Psoas muscle (tissue), 8 donors: Measurements from ENCODE around the gene DCAF5. TPM values are rescaled to one million over a fixed set of nuclear protein-coding genes. Genes with fewer than 3 reads are reported as not detected.

Experiments used
- ATAC-seq, 4 donors: fragments of 200-7000 bp; cut with Tn5 transposase; one replicate each; pipeline ENCODE4 v1.9.1; 2020; ENCODE audit warnings: moderate library complexity in 3 of 4, mild to moderate bottlenecking in 2 of 4
- DNase-seq, 2 donors: peaks; one replicate each; pipeline ENCODE4 v3.0.0-alpha.2; 2020
- H3K27ac ChIP-seq: fragments of 200-600 bp; one replicate; pipeline ENCODE4 v1.8.0; 2022
- H3K27me3 ChIP-seq, 3 donors: fragments of 200-600 bp in 1 of 3; one replicate each; pipeline versions ENCODE4 v1.6.1 to v1.8.0; 2013 to 2022; ENCODE audit warnings: low read length in 2 of 3, mild to moderate bottlenecking in 2 of 3, moderate library complexity in 1 of 3; ENCODE audit not compliant: insufficient read depth in 3 of 3
- H3K36me3 ChIP-seq, 2 donors: fragments of 200-600 bp in 1 of 2; one replicate each; pipeline versions ENCODE4 v1.6.1 to v1.8.0; 2013 to 2022; ENCODE audit warnings: low read depth in 1 of 2, mild to moderate bottlenecking in 1 of 2, moderate library complexity in 1 of 2; ENCODE audit not compliant: insufficient read depth in 1 of 2
- H3K4me1 ChIP-seq: fragments of 200-600 bp; one replicate; pipeline ENCODE4 v1.8.0; 2022
- H3K4me3 ChIP-seq: fragments of 200-600 bp; one replicate; pipeline ENCODE4 v1.8.0; 2022; ENCODE audit warnings: mild to moderate bottlenecking
- H3K9me3 ChIP-seq: fragments of 200-600 bp; one replicate; pipeline ENCODE4 v1.8.0; 2022
- CTCF ChIP-seq: fragments of 200-600 bp; IDR thresholded peaks from one replicate; pipeline ENCODE4 v1.8.0; 2022; ENCODE audit warnings: antibody characterized with exemption
- WGBS, 3 donors: extraction: QIAGEN DNeasy Blood & Tissue Kit; methylation state at CpG; one replicate each; pipeline versions ENCODE4 v1.1.6 to v1.1.7; 2013; 5-methylcytosine and 5-hydroxymethylcytosine counted together
- intact Hi-C, 2 donors: fragments of 100-400 bp; cut with DNase I; formaldehyde crosslinking; loops; one replicate each; pipeline versions ENCODE4 v1.11.0 to v1.14.2; 2022
- polyA plus RNA-seq, 3 donors: library from polyadenylated mRNA; stranded (reverse); fragments of 200-250 nt; gene quantifications; one replicate each; pipeline ENCODE4 v1.2.3, GENCODE V29; 2013
- total RNA-seq, 4 donors: library from RNA; stranded (reverse); fragmentation: NEBNext Ultra II Directional in 2 of 4; extraction: Animal tissue kit (Norgen Biotek cat#: 25700) in 2 of 4; gene quantifications; one replicate each; pipeline versions ENCODE4 v1.2.1 to v1.2.4, GENCODE V29; 2021 to 2023
- donor health status: healthy with polysubstance abuse.
- donor health status: DM: no; HTN: no; CAD: no; lungs with moderate emphysema.
- donor health status: Bipolar disorder and iron deficiency.
- donor health status: healthy.
- donor health status: DM: yes; HTN: yes; CAD: no.
- donor health status: DM: no; HTN: no; CAD: no.
- donor health status: DM: no; HTN: no; CAD: no.
- donor health status: DM: yes; HTN: yes; CAD: no.

The DCAF5 gene
- total and polyA plus RNA-seq, 7 donors: 9.1 to 86.3 (median 74.7) TPM

GRCh38 chr14:69087061-69087461 lies 65.9 kb downstream of the DCAF5 start:
- Histone ChIP-seq H3K27ac (peak overlapping the region; percentile 68), H3K27me3 (no peaks in the 10 kb centered on the region), H3K4me3 (no peak overlapping the region), H3K4me1 (peaks cover 20% of the 10 kb centered on the region), H3K9me3 (no peaks in the 10 kb centered on the region), H3K36me3 (peaks cover 3 to 55% of the 10 kb centered on the region in 2 donors)
- intact Hi-C loops: no loop called here
- no peak for TF ChIP-seq CTCF
- no peak for DNase-seq
- 51 to 75% (median 56%) methylated on average over 3 of the region's 3 CpGs for WGBS, 3 donors
- ATAC-seq: peak; percentile 58 to 76 (median 70)

DNA sequence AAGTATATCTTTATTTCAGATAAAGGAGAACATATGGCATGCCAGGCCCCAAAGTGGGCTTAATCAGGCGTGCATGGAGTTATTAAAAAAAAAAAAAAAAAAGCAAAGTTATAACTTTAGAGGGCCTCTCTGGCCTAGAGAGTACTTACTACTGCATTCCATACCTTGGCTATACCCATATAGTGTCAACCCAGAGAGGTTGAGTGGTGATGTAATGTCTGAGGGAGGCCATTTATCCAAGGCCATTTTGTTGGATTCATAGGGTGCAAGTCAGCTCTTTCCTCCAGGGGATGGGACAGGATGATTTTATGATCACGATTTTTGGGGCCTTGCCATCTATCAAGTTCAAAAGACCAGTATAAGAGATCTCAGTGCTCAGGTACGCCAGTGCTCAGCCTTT lies 66.4 kb downstream of the DCAF5 start:
- Histone ChIP-seq H3K9me3 (no peaks in the 10 kb centered on the region), H3K27me3 (no peaks in the 10 kb centered on the region), H3K27ac (peak overlapping the region; percentile 68), H3K4me3 (no peak overlapping the region), H3K4me1 (peaks cover 20% of the 10 kb centered on the region), H3K36me3 (peaks cover 3 to 55% of the 10 kb centered on the region in 2 donors)
- no peak for ATAC-seq
- WGBS, 3 donors: 90 to 96% (median 95%) methylated on average over 3 of the region's 3 CpGs
- DNase-seq: no peak
- TF ChIP-seq CTCF: no peak
- intact Hi-C loops: no loop called here

- Histone ChIP-seq H3K36me3 (peaks cover 3 to 44% of the 10 kb centered on the region in 2 donors), H3K4me1 (peaks cover 28% of the 10 kb centered on the region), H3K27me3 (no peaks in the 10 kb centered on the region), H3K9me3 (no peaks in the 10 kb centered on the region), H3K4me3 (no peak overlapping the region), H3K27ac (no peak overlapping the region)
- ATAC-seq (no peak), DNase-seq (no peak)
- WGBS, 3 donors: 94 to 97% (median 95%) methylated on average over 4 of the region's 4 CpGs
- intact Hi-C loops: no loop called here
- no peak for TF ChIP-seq CTCF
These were observed 68.9 kb downstream of the DCAF5 start for GRCh38 chr14:69084023-69084422.

DNA sequence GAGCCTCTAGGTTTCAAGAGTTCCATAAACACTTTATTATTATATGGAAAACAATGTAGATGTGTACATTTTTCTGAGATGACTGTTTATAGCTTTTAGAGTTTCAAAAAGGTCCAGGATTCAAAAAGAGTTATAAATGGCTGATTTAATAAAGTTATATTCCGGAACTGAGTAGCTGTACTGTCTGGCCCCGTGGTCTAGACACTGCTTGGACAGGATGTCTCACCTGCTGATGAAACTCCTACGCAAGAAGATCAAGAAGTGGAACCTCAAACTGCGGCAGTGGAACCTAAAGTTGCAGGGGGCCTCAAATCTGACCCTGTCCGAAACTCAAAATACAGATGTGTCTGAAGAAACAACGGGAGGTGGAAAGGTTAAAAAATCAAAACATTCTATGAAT lies 69.7 kb downstream of the DCAF5 start:
- TF ChIP-seq CTCF: no peak
- Histone ChIP-seq H3K4me1 (peaks cover 31% of the 10 kb centered on the region), H3K27me3 (no peaks in the 10 kb centered on the region), H3K27ac (no peak overlapping the region), H3K9me3 (no peaks in the 10 kb centered on the region), H3K36me3 (peaks cover 3 to 44% of the 10 kb centered on the region in 2 donors), H3K4me3 (no peak overlapping the region)
- intact Hi-C loops: no loop called here
- ATAC-seq (no peak), DNase-seq (no peak)
- WGBS, 3 donors: 92 to 97% (median 94%) methylated on average over 6 of the region's 6 CpGs

GRCh38 chr14:69081271-69081670 lies 71.6 kb downstream of the DCAF5 start:
- H3K9me3 ChIP-seq: no peaks in the 10 kb centered on the region
- 92 to 97% (median 92%) methylated on average over 2 of the region's 2 CpGs for WGBS, 3 donors
- no peaks in the 10 kb centered on the region for H3K27me3 ChIP-seq
- H3K27ac ChIP-seq: no peak overlapping the region
- intact Hi-C loops: no loop called here
- DNase-seq (no peak), ATAC-seq (no peak)
- peaks cover 23% of the 10 kb centered on the region for H3K4me1 ChIP-seq
- no peak overlapping the region for H3K4me3 ChIP-seq
- peaks cover 3 to 48% of the 10 kb centered on the region in 2 donors for H3K36me3 ChIP-seq
- no peak for TF ChIP-seq CTCF
